Heart left ventricle (tissue), 16 donors: ENCODE data around the gene BFSP1. TPM values are rescaled to one million over a fixed set of nuclear protein-coding genes. Genes with fewer than 3 reads are reported as not detected.

Source experiments
- ATAC-seq, 4 donors: fragments of 200-7000 bp; cut with Tn5 transposase; one replicate each; pipeline ENCODE4 v1.9.1; 2020 to 2022; ENCODE audit warnings: moderate library complexity in 4 of 4, mild to moderate bottlenecking in 3 of 4, moderate number of reproducible peaks in 1 of 4
- DNase-seq, 5 donors: peaks; one replicate each; pipeline ENCODE4 v3.0.0-alpha.2; 2020
- H3K27ac ChIP-seq, 12 donors: fragments of 200-600 bp; sonication (generic) in 4 of 12; one replicate each; pipeline versions ENCODE4 v1.5.0 to v1.8.0; 2016 to 2022; ENCODE audit warnings: mild to moderate bottlenecking in 2 of 12
- H3K27me3 ChIP-seq, 9 donors: fragments of 200-600 bp; sonication (generic) in 2 of 9; one replicate each; pipeline versions ENCODE4 v1.5.1 to v1.8.0; 2016 to 2022; ENCODE audit warnings: mild to moderate bottlenecking in 3 of 9
- H3K36me3 ChIP-seq, 9 donors: fragments of 200-600 bp; sonication (generic) in 2 of 9; one replicate each; pipeline versions ENCODE4 v1.5.0 to v1.8.0; 2018 to 2022; ENCODE audit warnings: mild to moderate bottlenecking in 2 of 9
- H3K4me1 ChIP-seq, 12 donors: fragments of 200-600 bp; sonication (generic) in 4 of 12; one replicate each; pipeline versions ENCODE4 v1.5.0 to v1.8.0; 2016 to 2022; ENCODE audit warnings: mild to moderate bottlenecking in 3 of 12
- H3K4me3 ChIP-seq, 12 donors: fragments of 200-600 bp; sonication (generic) in 4 of 12; one replicate each; pipeline versions ENCODE4 v1.5.0 to v1.8.0; 2017 to 2022; ENCODE audit warnings: mild to moderate bottlenecking in 9 of 12, moderate library complexity in 4 of 12
- H3K9me3 ChIP-seq, 12 donors: fragments of 200-600 bp; sonication (generic) in 4 of 12; one replicate each; pipeline versions ENCODE4 v1.5.0 to v1.8.0; 2016 to 2022; ENCODE audit warnings: mild to moderate bottlenecking in 1 of 12
- POLR2A ChIP-seq, 2 donors: fragments of 450-650 bp; IDR thresholded peaks; one replicate each; pipeline ENCODE4 v1.6.1; 2017; ENCODE audit warnings: antibody characterized with exemption in 2 of 2, mild to moderate bottlenecking in 2 of 2, moderate library complexity in 2 of 2
- WGBS, 4 donors: extraction: QIAGEN DNeasy Blood & Tissue Kit in 2 of 4; methylation state at CpG; one replicate each; pipeline versions ENCODE4 v1.1.5 to v1.1.7; 2013 to 2018; 5-methylcytosine and 5-hydroxymethylcytosine counted together
- intact Hi-C, 10 donors: fragments of 100-400 bp; cut with DNase I; formaldehyde crosslinking; loops; one replicate each; pipeline versions ENCODE4 v1.11.1 to v1.14.2; 2022
- polyA plus RNA-seq, 2 donors: library from polyadenylated mRNA; stranded (reverse); fragments of 200-250 nt; gene quantifications; one replicate each; pipeline ENCODE4 v1.2.3, GENCODE V29; 2013
- total RNA-seq, 9 donors: library from RNA; depleted of rRNA in 2 of 9; stranded (reverse); fragments of >200 nt in 2 of 9; fragmentation: NEBNext Ultra II Directional in 3 of 9; extraction: Animal tissue kit (Norgen Biotek cat#: 25700) in 3 of 9; gene quantifications; one replicate each; pipeline versions ENCODE4 v1.1.0 to v1.2.4, GENCODE V29; 2016 to 2023
- TF ChIP-seq, protein P1 (sequence below), 12 donors: fragments of 200-600 bp; sonication (generic) in 4 of 12; IDR thresholded peaks; one replicate each; pipeline versions ENCODE4 v1.5.0 to v1.8.0; 2018 to 2022; ENCODE audit warnings: antibody characterized with exemption in 12 of 12, mild to moderate bottlenecking in 5 of 12
- donor health status: ischemic (EF 13 %, LVEDD 7.1; RV severe dilation, severe dysfunction).
- donor health status: healthy with polysubstance abuse.
- donor health status: DM: no; HTN: yes; CAD: no.
- donor health status: DM: no; HTN: no; CAD: no.
- donor health status: ischemic (EF 25% LVEDD 6.9; RV normal size, moderate dysfunction).
- donor health status: ischemic (EF 25% LVEDD 5.7; RV mildly dilated, moderate dysfunction).
- donor health status: healthy.
- donor health status: DM: yes; HTN: yes; CAD: no.
- donor health status: ischemic (EF 35%, LVEDD 5.7; RV mildly dilated, moderate dysfunction).
- donor health status: nonischemic (EF 11% LVEDD 7.7; RV severe dilation, severe dysfunction).
- donor health status: DM: yes; HTN: yes; CAD: no.
- donor health status: PGD.
- donor health status: ischemic (EF 29% LVEDD 5.4; RV normal size, mild dysfunction).
- donor health status: nonischemic (EF 23%, LVEDD 6.1; RV moderate dilation, normal function).

The BFSP1 gene
- total and polyA plus RNA-seq, 11 donors: 0.11 to 1.4 (median 0.63) TPM

DNA sequence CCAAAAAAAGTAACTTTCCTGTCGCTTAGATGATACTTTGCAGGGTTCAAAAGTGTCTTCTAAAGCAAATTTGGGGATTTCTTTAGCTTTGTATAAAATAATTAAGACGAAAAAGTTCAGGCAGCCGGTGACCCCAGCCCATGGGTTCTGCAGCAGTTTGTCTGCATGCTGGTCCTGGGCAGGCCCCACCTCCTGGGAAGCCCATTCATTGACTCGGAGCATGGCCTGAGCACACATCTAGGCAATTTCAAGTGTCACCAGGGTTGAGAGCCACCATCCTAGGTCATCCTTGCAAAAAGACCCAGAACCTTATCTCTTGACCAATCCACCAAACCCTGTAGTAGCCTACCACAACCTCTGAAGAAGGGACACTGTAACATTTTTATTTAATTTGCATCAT is 20.6 kb downstream of the BFSP1 start:
- 58 to 95% (median 80%) methylated on average over 4 of the region's 4 CpGs for WGBS, 4 donors
- no peaks in the 10 kb centered on the region for H3K36me3 ChIP-seq
- DNase-seq: no peak
- H3K4me3 ChIP-seq: no peak overlapping the region
- no peak for TF ChIP-seq POLR2A (IDR thresholded peaks at IDR 0.05)
- TF ChIP-seq, protein P1, sequence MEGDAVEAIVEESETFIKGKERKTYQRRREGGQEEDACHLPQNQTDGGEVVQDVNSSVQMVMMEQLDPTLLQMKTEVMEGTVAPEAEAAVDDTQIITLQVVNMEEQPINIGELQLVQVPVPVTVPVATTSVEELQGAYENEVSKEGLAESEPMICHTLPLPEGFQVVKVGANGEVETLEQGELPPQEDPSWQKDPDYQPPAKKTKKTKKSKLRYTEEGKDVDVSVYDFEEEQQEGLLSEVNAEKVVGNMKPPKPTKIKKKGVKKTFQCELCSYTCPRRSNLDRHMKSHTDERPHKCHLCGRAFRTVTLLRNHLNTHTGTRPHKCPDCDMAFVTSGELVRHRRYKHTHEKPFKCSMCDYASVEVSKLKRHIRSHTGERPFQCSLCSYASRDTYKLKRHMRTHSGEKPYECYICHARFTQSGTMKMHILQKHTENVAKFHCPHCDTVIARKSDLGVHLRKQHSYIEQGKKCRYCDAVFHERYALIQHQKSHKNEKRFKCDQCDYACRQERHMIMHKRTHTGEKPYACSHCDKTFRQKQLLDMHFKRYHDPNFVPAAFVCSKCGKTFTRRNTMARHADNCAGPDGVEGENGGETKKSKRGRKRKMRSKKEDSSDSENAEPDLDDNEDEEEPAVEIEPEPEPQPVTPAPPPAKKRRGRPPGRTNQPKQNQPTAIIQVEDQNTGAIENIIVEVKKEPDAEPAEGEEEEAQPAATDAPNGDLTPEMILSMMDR (IDR thresholded peaks at IDR 0.05): no peak
- peaks cover 0 to 7% (median 0%) of the 10 kb centered on the region in 12 donors for H3K4me1 ChIP-seq
- no peaks in the 10 kb centered on the region for H3K9me3 ChIP-seq
- H3K27me3 ChIP-seq: no peaks in the 10 kb centered on the region
- no peak for ATAC-seq
- no peak overlapping the region for H3K27ac ChIP-seq
- intact Hi-C loops: loop anchor here in 1 of 10 donors (10.0 kb wide), 1 partner anchor 1074 kb away; the partner anchor contains the start of gene DTD1

DNA sequence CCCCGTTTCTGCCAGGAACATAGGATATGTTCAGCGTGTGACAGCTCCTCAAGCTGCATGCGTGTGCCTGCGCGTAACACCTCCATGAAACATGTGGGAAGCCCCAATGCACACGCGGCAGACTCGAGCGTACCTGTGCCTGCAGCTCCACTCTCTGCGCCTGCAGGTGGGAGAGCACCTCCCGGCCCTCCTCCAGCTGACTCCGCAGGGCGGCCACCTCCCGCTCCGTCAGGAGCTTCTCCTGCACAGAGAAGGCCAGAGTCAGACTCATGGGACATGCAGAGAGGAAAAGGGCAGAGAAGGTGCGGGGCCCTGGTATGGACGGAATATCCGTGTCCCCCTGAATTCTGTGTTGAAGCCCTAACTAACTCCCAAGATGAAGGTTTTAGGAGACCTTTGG is 22.4 kb downstream of the BFSP1 start:
- DNase-seq (no peak), ATAC-seq (no peak)
- Histone ChIP-seq H3K27ac (no peak overlapping the region), H3K4me3 (no peak overlapping the region), H3K9me3 (no peaks in the 10 kb centered on the region), H3K4me1 (peaks cover 0 to 19% (median 5%) of the 10 kb centered on the region in 12 donors), H3K36me3 (no peaks in the 10 kb centered on the region), H3K27me3 (no peaks in the 10 kb centered on the region)
- intact Hi-C loops: loop anchor here in 8 of 10 donors (5.0 to 10.0 kb wide), 8 partner anchors 389 to 769 kb away; partner anchors contain the start of genes KAT14 (in 1 of the 8) and PET117 (in 1 of the 8)
- WGBS, 4 donors: 90 to 96% (median 91%) methylated on average over 17 to 18 of the region's 18 CpGs
- TF ChIP-seq POLR2A (IDR thresholded peaks at IDR 0.05): no peak
- TF ChIP-seq, protein P1 (IDR thresholded peaks at IDR 0.05): no peak

DNA sequence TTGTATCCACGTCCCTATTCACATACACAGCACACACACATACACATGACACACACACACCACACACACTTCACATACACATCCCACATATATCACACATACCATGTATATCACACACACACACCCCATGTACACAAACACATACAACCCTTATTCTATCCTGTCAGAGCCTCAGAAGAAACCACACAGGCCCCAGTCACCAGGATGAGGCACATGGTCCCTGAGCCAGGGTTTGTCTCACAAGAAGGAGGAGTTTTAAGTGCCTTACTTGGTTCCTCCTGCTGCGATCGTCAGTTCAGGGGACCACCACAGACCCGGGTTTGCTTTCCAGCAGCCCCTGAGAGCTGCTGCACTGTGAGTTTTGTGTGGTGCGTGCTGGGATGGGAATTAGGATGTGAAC is 23.6 kb downstream of the BFSP1 start:
- Histone ChIP-seq H3K9me3 (no peaks in the 10 kb centered on the region), H3K27me3 (no peaks in the 10 kb centered on the region), H3K27ac (no peak overlapping the region), H3K4me1 (peaks cover 0 to 19% (median 5%) of the 10 kb centered on the region in 12 donors), H3K36me3 (no peaks in the 10 kb centered on the region), H3K4me3 (no peak overlapping the region)
- WGBS, 4 donors: 91 to 92% (median 92%) methylated on average over 5 of the region's 5 CpGs
- intact Hi-C loops: loop anchor here in 8 of 10 donors (5.0 to 10.0 kb wide), 8 partner anchors 390 to 770 kb away; partner anchors contain the start of genes KAT14 (in 1 of the 8) and PET117 (in 1 of the 8)
- DNase-seq (no peak), ATAC-seq (no peak)
- TF ChIP-seq, protein P1 (IDR thresholded peaks at IDR 0.05): no peak
- no peak for TF ChIP-seq POLR2A (IDR thresholded peaks at IDR 0.05)

DNA sequence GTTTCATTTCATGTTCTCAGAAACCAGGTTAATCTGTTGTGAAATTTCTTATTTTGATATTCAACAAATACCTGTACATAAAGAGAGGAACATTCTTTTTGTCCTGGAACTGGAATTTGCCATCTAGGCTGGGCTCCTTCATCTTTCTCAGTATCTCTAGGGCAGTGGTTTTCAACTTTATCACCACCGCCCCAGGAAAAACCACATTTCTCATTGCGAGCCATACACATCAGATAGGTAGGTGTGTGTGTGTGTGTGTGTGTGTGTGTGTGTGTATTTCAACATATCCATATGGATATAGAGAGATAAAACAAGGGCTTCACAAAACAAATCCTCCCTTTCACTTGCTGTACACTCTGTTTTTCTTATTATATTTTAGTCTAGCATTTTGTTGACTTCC is 24.1 kb downstream of the BFSP1 start:
- Histone ChIP-seq H3K4me1 (peaks cover 0 to 19% (median 5%) of the 10 kb centered on the region in 12 donors), H3K4me3 (no peak overlapping the region), H3K27me3 (no peaks in the 10 kb centered on the region), H3K27ac (no peak overlapping the region), H3K36me3 (no peaks in the 10 kb centered on the region), H3K9me3 (no peaks in the 10 kb centered on the region)
- no peak for ATAC-seq
- WGBS, 4 donors: 93 to 100% (median 95%) methylated on average over 2 of the region's 2 CpGs
- intact Hi-C loops: loop anchor here in 8 of 10 donors (5.0 to 10.0 kb wide), 8 partner anchors 390 to 770 kb away; partner anchors contain the start of genes KAT14 (in 1 of the 8) and PET117 (in 1 of the 8)
- TF ChIP-seq POLR2A (IDR thresholded peaks at IDR 0.05): no peak
- TF ChIP-seq, protein P1 (IDR thresholded peaks at IDR 0.05): no peak
- DNase-seq: no peak
